PC-3 (cell line): ENCODE measurements around the gene RFESD. TPM values are rescaled to one million over a fixed set of nuclear protein-coding genes. Genes with fewer than 3 reads are reported as not detected.
"Not testable (repeated sequence)": the region's sequence is repeated elsewhere in the genome, so short reads cannot be mapped to it uniquely, and the experiment has no call there.

Source experiments
- ATAC-seq: fragments of 200-7000 bp; cut with Tn5 transposase; 2 replicates; pipeline ENCODE4 v1.9.1; 2020; ENCODE audit warnings: mild to moderate bottlenecking, moderate library complexity
- BruUV-seq: library from RNA; stranded (reverse); fragments of 400-500 nt; replicated peaks from 2 replicates; lab custom pipeline; 2021; lab: Mats Ljungman, UMichigan
- CTCF ChIA-PET: fragments of 300-600 bp; sonication (Branson Sonifier 250); formaldehyde crosslinking; loops from one replicate; lab custom pipeline; 2022; ENCODE audit warnings: antibody characterized with exemption; lab: Charles Lee
- POLR2A ChIA-PET: fragments of 300-600 bp; sonication (Branson Sonifier 250); formaldehyde crosslinking; loops from one replicate; lab custom pipeline; 2022; ENCODE audit warnings: antibody characterized with exemption; ENCODE audit not compliant: unreplicated experiment; lab: Charles Lee
- DNase-seq: peaks from one replicate; pipeline ENCODE4 v3.0.0-alpha.2; 2015
- H2AFZ ChIP-seq: fragments of 300-600 bp; sonication (generic); 2 replicates; pipeline ENCODE4 v1.6.0; 2016; ENCODE audit warnings: antibody characterized with exemption, low read length
- H3F3A ChIP-seq: fragments of 300-600 bp; sonication (generic); one replicate; pipeline ENCODE4 v1.6.0; 2017; ENCODE audit warnings: antibody characterized with exemption, low read length, control low read depth, mild to moderate bottlenecking; ENCODE audit not compliant: unreplicated experiment
- H3K27ac ChIP-seq: fragments of 300-600 bp; sonication (generic); 2 replicates; pipeline ENCODE4 v1.5.1; 2016; ENCODE audit warnings: mild to moderate bottlenecking, low read length
- H3K27me3 ChIP-seq: fragments of 300-600 bp; sonication (generic); 2 replicates; pipeline ENCODE4 v1.6.1; 2016; ENCODE audit warnings: low read length, mixed read lengths
- H3K36me3 ChIP-seq: fragments of 300-600 bp; sonication (generic); 2 replicates; pipeline ENCODE4 v1.6.1; 2016; ENCODE audit warnings: low read depth, mixed run types, low read length, mixed read lengths
- H3K4me1 ChIP-seq: fragments of 300-600 bp; sonication (generic); 2 replicates; pipeline ENCODE4 v1.5.1; 2016; ENCODE audit warnings: low read length; ENCODE audit not compliant: insufficient read depth
- H3K4me2 ChIP-seq: fragments of 300-600 bp; sonication (generic); 2 replicates; pipeline ENCODE4 v1.6.0; 2016; ENCODE audit warnings: low read length
- H3K4me3 ChIP-seq: fragments of 300-600 bp; sonication (generic); 2 replicates; pipeline ENCODE4 v1.5.1; 2016; ENCODE audit warnings: mild to moderate bottlenecking, low read length, mixed read lengths
- H3K79me2 ChIP-seq: fragments of 300-600 bp; sonication (generic); 2 replicates; pipeline ENCODE4 v1.6.1; 2017; ENCODE audit warnings: low read length, mixed read lengths
- H3K9ac ChIP-seq: fragments of 300-600 bp; sonication (generic); 2 replicates; pipeline ENCODE4 v1.6.0; 2016; ENCODE audit warnings: mild to moderate bottlenecking, low read length
- H3K9me2 ChIP-seq: fragments of 300-600 bp; sonication (generic); replicated peaks from 2 replicates; pipeline ENCODE4 v1.6.1; 2016; ENCODE audit warnings: mixed run types, low read length, mixed read lengths
- H3K9me3 ChIP-seq: fragments of 300-600 bp; sonication (generic); 2 replicates; pipeline ENCODE4 v1.6.1; 2016; ENCODE audit warnings: low read length, mixed read lengths
- H4K20me1 ChIP-seq: fragments of 300-600 bp; sonication (generic); 2 replicates; pipeline ENCODE4 v1.6.1; 2016; ENCODE audit warnings: low read length, mixed read lengths
- CTCF ChIP-seq: fragments of 300-600 bp; sonication (generic); conservative IDR thresholded peaks from 2 replicates; pipeline ENCODE4 v1.5.1; 2017; ENCODE audit warnings: antibody characterized with exemption, low read depth, mild to moderate bottlenecking, low read length
- EZH2 ChIP-seq: fragments of 300-600 bp; sonication (generic); IDR thresholded peaks from one replicate; pipeline ENCODE4 v1.6.1; 2017; ENCODE audit warnings: antibody characterized with exemption, mild to moderate bottlenecking, low read length; ENCODE audit not compliant: unreplicated experiment
- EZH2phosphoT487 ChIP-seq: fragments of 300-600 bp; sonication (generic); IDR thresholded peaks from 2 replicates; pipeline ENCODE4 v1.6.1; 2018; ENCODE audit warnings: mild to moderate bottlenecking, antibody characterized with exemption, low read length, borderline replicate concordance
- intact Hi-C: fragments of 100-400 bp; cut with micrococcal nuclease; formaldehyde crosslinking; loops from 2 replicates; pipeline ENCODE4 v1.9.0; 2023
- total RNA-seq: library from RNA; depleted of rRNA; stranded (reverse); fragments of >200 nt; gene quantifications from 2 replicates; pipeline ENCODE4 v1.2.3, GENCODE V29; 2014

Gene RFESD
- total RNA-seq, 1 experiment from 2014 or later, result 0.36 TPM

GRCh38 chr5:95701074-95701473 is 54.5 kb downstream of the RFESD start:
- Histone ChIP-seq H3K27ac (no peak overlapping the region), H3F3A (no peaks in the 10 kb centered on the region), H3K4me1 (peaks cover 6% of the 10 kb centered on the region; the same call in 1 of the 2 replicates), H3K27me3 (no peaks in the 10 kb centered on the region), H3K9ac (no peak overlapping the region), H3K36me3 (no peaks in the 10 kb centered on the region), H2AFZ (no peak overlapping the region), H4K20me1 (no peaks in the 10 kb centered on the region), H3K9me2 (no peaks in the 10 kb centered on the region), H3K9me3 (no peaks in the 10 kb centered on the region), H3K4me2 (no peak overlapping the region), H3K4me3 (no peak overlapping the region), H3K79me2 (no peaks in the 10 kb centered on the region)
- ChIA-PET POLR2A (no interaction called here), CTCF (no interaction called here)
- ATAC-seq (no peak), DNase-seq (no peak)
- no TSS peak for BruUV-seq
- TF ChIP-seq CTCF (no peak), EZH2 (no peak), EZH2phosphoT487 (no peak)
- intact Hi-C loops, result no loop called here

- BruUV-seq, result no TSS peak
- no peaks in the 10 kb centered on the region for H3K27me3 ChIP-seq
- H3F3A ChIP-seq, result no peaks in the 10 kb centered on the region
- no peaks in the 10 kb centered on the region for H4K20me1 ChIP-seq
- ATAC-seq, result no peak
- H3K36me3 ChIP-seq, result no peaks in the 10 kb centered on the region
- no peak overlapping the region for H2AFZ ChIP-seq
- intact Hi-C loops, result no loop called here
- H3K4me2 ChIP-seq, result no peak overlapping the region
- TF ChIP-seq EZH2phosphoT487, result no peak
- TF ChIP-seq CTCF, result no peak
- no peak for TF ChIP-seq EZH2
- no peak overlapping the region for H3K9ac ChIP-seq
- H3K9me3 ChIP-seq, result no peaks in the 10 kb centered on the region
- DNase-seq, result no peak
- POLR2A ChIA-PET, result no interaction called here
- H3K9me2 ChIP-seq, result no peaks in the 10 kb centered on the region
- no peak overlapping the region for H3K4me3 ChIP-seq
- H3K4me1 ChIP-seq, result no peaks in the 10 kb centered on the region
- CTCF ChIA-PET, result no interaction called here
- H3K79me2 ChIP-seq, result no peaks in the 10 kb centered on the region
- no peak overlapping the region for H3K27ac ChIP-seq
These were observed 57.6 kb downstream of the RFESD start for GRCh38 chr5:95704150-95704549.

GRCh38 chr5:95706196-95706595 is 59.6 kb downstream of the RFESD start:
- H3K4me1 ChIP-seq, H3K79me2 ChIP-seq, BruUV-seq, POLR2A ChIA-PET, H2AFZ ChIP-seq, H3K27me3 ChIP-seq, H3K9me3 ChIP-seq, H3K4me2 ChIP-seq, H4K20me1 ChIP-seq, CTCF ChIA-PET, H3K27ac ChIP-seq, H3K9me2 ChIP-seq, H3K9ac ChIP-seq, H3F3A ChIP-seq, H3K36me3 ChIP-seq, H3K4me3 ChIP-seq, ATAC-seq, intact Hi-C loops, DNase-seq: not testable (repeated sequence)
